Gastroesophageal sphincter (tissue), 4 donors: ENCODE results near the gene GPC3. TPM values are rescaled to one million over a fixed set of nuclear protein-coding genes. Genes with fewer than 3 reads are reported as not detected.

Source experiments
- ATAC-seq: fragments of 150-250 bp; one replicate; pipeline ENCODE4 v1.9.1; 2016; ENCODE audit warnings: mild to moderate bottlenecking, moderate library complexity
- H3K27ac ChIP-seq, 4 donors: fragments of 200-600 bp; sonication (generic) in 3 of 4; 1 replicate in 3 of 4; 2 replicates in 1 of 4; pipeline ENCODE4 v1.5.1; 2016 to 2019
- H3K27me3 ChIP-seq: fragments of 200-600 bp; sonication (generic); one replicate; pipeline ENCODE4 v1.5.1; 2019
- H3K36me3 ChIP-seq, 2 donors: fragments of 200-600 bp; sonication (generic); one replicate each; pipeline ENCODE4 v1.5.1; 2019; ENCODE audit warnings: control low read depth in 1 of 2
- H3K4me1 ChIP-seq, 3 donors: fragments of 200-600 bp; sonication (generic); 1 replicate in 2 of 3; 2 replicates in 1 of 3; pipeline ENCODE4 v1.5.1; 2016 to 2019; ENCODE audit warnings: control low read depth in 2 of 3
- H3K4me3 ChIP-seq, 2 donors: fragments of 200-600 bp; sonication (generic); one replicate each; pipeline ENCODE4 v1.5.1; 2019; ENCODE audit warnings: mild to moderate bottlenecking in 1 of 2, moderate library complexity in 1 of 2
- H3K9me3 ChIP-seq, 3 donors: fragments of 200-600 bp; sonication (generic); one replicate each; pipeline ENCODE4 v1.5.1; 2017 to 2019; ENCODE audit warnings: control low read depth in 2 of 3
- CTCF ChIP-seq, 4 experiments: fragments of 200-600 bp in 2 of 4; fragments of 450-650 bp in 2 of 4; sonication (generic) in 1 of 4; IDR thresholded peaks; one replicate each; pipeline ENCODE4 v1.5.1; 2017 to 2019; ENCODE audit warnings: antibody characterized with exemption in 4 of 4, mild to moderate bottlenecking in 2 of 4, moderate library complexity in 2 of 4
- EP300 ChIP-seq: sonication (generic); formaldehyde crosslinking; IDR thresholded peaks from one replicate; pipeline ENCODE4 v1.6.1; 2017; ENCODE audit warnings: antibody characterized with exemption, mild to moderate bottlenecking
- POLR2A ChIP-seq, 2 donors: fragments of 450-650 bp; IDR thresholded peaks; one replicate each; pipeline ENCODE4 v1.6.1; 2017; ENCODE audit warnings: antibody characterized with exemption in 2 of 2, mild to moderate bottlenecking in 2 of 2, moderate library complexity in 1 of 2
- POLR2AphosphoS5 ChIP-seq: sonication (generic); formaldehyde crosslinking; IDR thresholded peaks from one replicate; pipeline ENCODE4 v1.6.1; 2017; ENCODE audit warnings: antibody characterized with exemption
- WGBS, 2 donors: methylation state at CpG; one replicate each; pipeline ENCODE4 v1.1.5; 2018; ENCODE audit warnings: low coverage in 1 of 2; 5-methylcytosine and 5-hydroxymethylcytosine counted together
- total RNA-seq, 4 donors: library from RNA; depleted of rRNA; stranded (reverse); fragments of >200 nt; gene quantifications; one replicate each; pipeline ENCODE4 v1.1.0, GENCODE V29; 2016

Gene GPC3
- total RNA-seq, 4 donors from 2014 or later, result 5.8 to 19.7 (median 14.9) TPM

GRCh38 chrX:133913658-133914388 lies 71.6 kb downstream of the GPC3 start:
- Histone ChIP-seq H3K27me3 (no peaks in the 10 kb centered on the region), H3K4me1 (no peaks in the 10 kb centered on the region), H3K4me3 (no peak overlapping the region), H3K27ac (no peak overlapping the region), H3K9me3 (no peaks in the 10 kb centered on the region), H3K36me3 (no peaks in the 10 kb centered on the region)
- 63 to 70% methylated on average over 1 to 2 of the region's 2 CpGs for WGBS, 2 donors
- no peak for ATAC-seq
- no peak for TF ChIP-seq POLR2A (IDR thresholded peaks at IDR 0.05)

- H3K4me1 ChIP-seq, result no peaks in the 10 kb centered on the region
- no peaks in the 10 kb centered on the region for H3K9me3 ChIP-seq
- no peak for TF ChIP-seq POLR2AphosphoS5
- TF ChIP-seq POLR2A (IDR thresholded peaks at IDR 0.05), result no peak
- TF ChIP-seq CTCF (IDR thresholded peaks at IDR 0.05), result no peak
- TF ChIP-seq EP300, result no peak
- WGBS, 2 donors, result 60% methylated on average over 1 of the region's 1 CpG; no CpG with 5 or more reads in 1 of the 2 donors
- H3K27me3 ChIP-seq, result no peaks in the 10 kb centered on the region
- no peaks in the 10 kb centered on the region for H3K36me3 ChIP-seq
- no peak for ATAC-seq
- no peak overlapping the region for H3K4me3 ChIP-seq
- no peak overlapping the region for H3K27ac ChIP-seq
These were observed 72.4 kb downstream of the GPC3 start for GRCh38 chrX:133913009-133913408.

- no peak overlapping the region for H3K27ac ChIP-seq
- TF ChIP-seq EP300 (no peak), POLR2AphosphoS5 (no peak), CTCF (IDR thresholded peaks at IDR 0.05) (no peak), POLR2A (IDR thresholded peaks at IDR 0.05) (no peak)
These were observed 73.4 kb downstream of the GPC3 start for GRCh38 chrX:133911825-133912495.

GRCh38 chrX:133910539-133910938 lies 74.9 kb downstream of the GPC3 start:
- ATAC-seq, result no peak
- H3K36me3 ChIP-seq, result no peaks in the 10 kb centered on the region
- H3K4me1 ChIP-seq, result no peaks in the 10 kb centered on the region
- TF ChIP-seq POLR2AphosphoS5 (no peak), POLR2A (IDR thresholded peaks at IDR 0.05) (no peak), EP300 (no peak), CTCF (IDR thresholded peaks at IDR 0.05) (no peak)
- WGBS, 2 donors, result 67 to 90% methylated on average over 1 of the region's 1 CpG
- H3K4me3 ChIP-seq, result no peak overlapping the region
- no peak overlapping the region for H3K27ac ChIP-seq
- H3K9me3 ChIP-seq, result no peaks in the 10 kb centered on the region
- no peaks in the 10 kb centered on the region for H3K27me3 ChIP-seq

More at GRCh38 chrX:133911825-133912495, 73.4 kb downstream of the GPC3 start:
- no peak overlapping the region for H3K4me3 ChIP-seq
- ATAC-seq, result no peak
- H3K4me1 ChIP-seq, result no peaks in the 10 kb centered on the region
- H3K36me3 ChIP-seq, result no peaks in the 10 kb centered on the region
- no peaks in the 10 kb centered on the region for H3K9me3 ChIP-seq
- H3K27me3 ChIP-seq, result no peaks in the 10 kb centered on the region
- 52% methylated on average over 4 of the region's 4 CpGs; no CpG with 5 or more reads in 1 of the 2 donors for WGBS, 2 donors

GRCh38 chrX:133909888-133910287 lies 75.5 kb downstream of the GPC3 start:
- H3K9me3 ChIP-seq, result no peaks in the 10 kb centered on the region
- no peaks in the 10 kb centered on the region for H3K36me3 ChIP-seq
- H3K27me3 ChIP-seq, result no peaks in the 10 kb centered on the region
- TF ChIP-seq POLR2AphosphoS5 (no peak), CTCF (IDR thresholded peaks at IDR 0.05) (no peak), EP300 (no peak), POLR2A (IDR thresholded peaks at IDR 0.05) (no peak)
- no peak for ATAC-seq
- no peak overlapping the region for H3K27ac ChIP-seq
- no peaks in the 10 kb centered on the region for H3K4me1 ChIP-seq
- no peak overlapping the region for H3K4me3 ChIP-seq
